ENCODE measurements around the gene HABP2.

DNA sequence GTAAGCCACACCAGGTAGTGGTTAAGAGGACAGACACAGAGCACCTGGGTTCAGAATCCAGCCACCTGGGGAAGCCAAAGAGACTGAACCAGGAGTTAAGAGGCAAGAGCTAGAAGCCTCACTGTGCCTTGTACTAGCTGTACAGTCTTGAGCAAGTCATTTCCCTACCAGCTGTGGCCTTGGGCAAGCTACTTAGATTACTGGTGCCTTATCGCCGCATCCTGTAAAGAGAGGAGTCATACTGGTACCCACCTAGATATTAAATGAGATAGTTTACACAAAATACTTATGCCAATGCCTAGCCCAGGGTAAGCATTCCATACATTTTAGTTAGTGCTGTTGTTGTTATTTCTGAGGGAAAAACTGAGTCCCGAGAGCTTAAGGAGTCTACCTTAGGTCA, 47.7 kb downstream of the HABP2 start:
- no peak for TF ChIP-seq POLR2A (IDR thresholded peaks at IDR 0.05)
- TF ChIP-seq, protein P1, sequence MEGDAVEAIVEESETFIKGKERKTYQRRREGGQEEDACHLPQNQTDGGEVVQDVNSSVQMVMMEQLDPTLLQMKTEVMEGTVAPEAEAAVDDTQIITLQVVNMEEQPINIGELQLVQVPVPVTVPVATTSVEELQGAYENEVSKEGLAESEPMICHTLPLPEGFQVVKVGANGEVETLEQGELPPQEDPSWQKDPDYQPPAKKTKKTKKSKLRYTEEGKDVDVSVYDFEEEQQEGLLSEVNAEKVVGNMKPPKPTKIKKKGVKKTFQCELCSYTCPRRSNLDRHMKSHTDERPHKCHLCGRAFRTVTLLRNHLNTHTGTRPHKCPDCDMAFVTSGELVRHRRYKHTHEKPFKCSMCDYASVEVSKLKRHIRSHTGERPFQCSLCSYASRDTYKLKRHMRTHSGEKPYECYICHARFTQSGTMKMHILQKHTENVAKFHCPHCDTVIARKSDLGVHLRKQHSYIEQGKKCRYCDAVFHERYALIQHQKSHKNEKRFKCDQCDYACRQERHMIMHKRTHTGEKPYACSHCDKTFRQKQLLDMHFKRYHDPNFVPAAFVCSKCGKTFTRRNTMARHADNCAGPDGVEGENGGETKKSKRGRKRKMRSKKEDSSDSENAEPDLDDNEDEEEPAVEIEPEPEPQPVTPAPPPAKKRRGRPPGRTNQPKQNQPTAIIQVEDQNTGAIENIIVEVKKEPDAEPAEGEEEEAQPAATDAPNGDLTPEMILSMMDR (IDR thresholded peaks at IDR 0.05) = no peak
